HG02884 (cell line): ENCODE data around the gene TSPEAR.
"Not testable (repeated sequence)": the region's sequence is repeated elsewhere in the genome, so short reads cannot be mapped to it uniquely, and the experiment has no call there.

ENCODE experiments used
- ATAC-seq: cut with Tn5 transposase; IDR thresholded peaks from one replicate; pipeline ENCODE4 v1.9.1; 2021; ENCODE audit warnings: mild to moderate bottlenecking, moderate library complexity; ENCODE audit not compliant: unreplicated experiment

TSPEAR gene

DNA sequence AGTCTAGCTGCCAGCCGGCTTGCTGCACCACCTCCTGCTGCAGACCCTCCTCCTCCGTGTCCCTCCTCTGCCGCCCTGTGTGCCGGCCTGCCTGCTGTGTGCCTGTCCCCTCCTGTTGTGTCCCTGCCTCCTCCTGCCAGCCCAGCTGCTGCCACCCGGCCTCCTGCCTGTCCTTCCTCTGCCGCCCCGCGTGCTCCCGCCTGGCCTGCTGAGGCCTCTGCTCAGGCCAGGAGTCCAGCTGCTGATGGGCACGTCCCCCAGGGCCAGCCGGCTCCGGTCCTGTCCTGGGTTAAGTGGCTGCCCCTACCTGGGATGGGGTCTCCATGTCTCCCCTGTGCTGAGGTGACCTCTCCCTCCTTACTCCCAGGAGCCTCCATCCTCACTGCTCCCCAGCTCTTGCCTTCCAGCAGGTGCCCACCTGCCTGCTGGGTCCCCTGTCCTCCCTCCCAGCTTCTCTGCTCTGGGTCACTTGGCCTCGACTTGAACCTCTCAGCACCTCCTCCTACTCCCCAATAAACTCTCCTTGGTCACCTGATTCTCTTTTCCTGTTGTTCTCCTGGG lies 98.6 kb downstream of the TSPEAR start:
- ATAC-seq = no peak

- no peak for ATAC-seq
Measured at GRCh38 chr21:44612029-44612486, 99.3 kb downstream of the TSPEAR start, which contains the start of gene KRTAP10-8. Gene KRTAP10-8 (plus strand): TSS chr21:44612079. CDS start chr21:44612101, 22 bp downstream.

DNA sequence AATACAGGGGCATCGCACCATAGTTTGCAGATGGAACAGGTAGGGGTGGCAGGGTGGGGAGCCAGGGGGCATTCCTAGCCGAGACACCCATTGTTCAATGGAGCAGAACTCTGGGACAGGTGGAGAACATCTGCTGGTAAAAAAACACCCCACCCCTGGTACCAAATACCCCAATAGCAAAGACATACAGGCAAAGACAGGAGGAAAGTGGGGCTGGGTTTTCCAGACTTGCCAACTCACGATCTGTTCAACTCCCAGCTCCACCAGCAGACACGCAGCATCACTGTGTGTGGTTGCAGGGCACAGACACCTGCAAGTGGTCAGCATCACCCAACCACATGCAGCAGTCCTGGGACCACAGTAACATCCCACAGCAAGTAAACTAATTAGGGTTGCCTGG lies 99.8 kb downstream of the TSPEAR start:
- ATAC-seq = no peak

GRCh38 chr21:44610157-44610843 lies 101.1 kb downstream of the TSPEAR start:
- not testable (repeated sequence) for ATAC-seq

DNA sequence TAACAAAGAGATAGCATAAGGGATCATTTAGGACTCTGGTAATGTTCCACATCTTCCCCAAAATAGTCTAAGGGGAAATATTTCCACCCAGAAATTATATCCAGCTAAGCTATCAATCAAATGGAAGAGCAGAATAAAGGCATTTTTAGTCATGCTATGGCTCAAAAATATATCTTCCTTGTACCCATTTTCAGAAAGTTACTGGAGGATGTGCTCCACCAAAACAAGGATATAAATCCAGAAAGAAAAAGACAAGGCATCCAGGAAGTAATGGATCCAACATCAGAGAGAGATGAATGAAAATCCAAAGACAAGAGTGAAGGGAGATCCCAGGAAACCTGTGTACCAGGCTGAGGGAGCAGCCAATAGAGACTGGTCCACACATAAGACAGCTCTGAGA lies 102.2 kb downstream of the TSPEAR start:
- ATAC-seq = no peak

DNA sequence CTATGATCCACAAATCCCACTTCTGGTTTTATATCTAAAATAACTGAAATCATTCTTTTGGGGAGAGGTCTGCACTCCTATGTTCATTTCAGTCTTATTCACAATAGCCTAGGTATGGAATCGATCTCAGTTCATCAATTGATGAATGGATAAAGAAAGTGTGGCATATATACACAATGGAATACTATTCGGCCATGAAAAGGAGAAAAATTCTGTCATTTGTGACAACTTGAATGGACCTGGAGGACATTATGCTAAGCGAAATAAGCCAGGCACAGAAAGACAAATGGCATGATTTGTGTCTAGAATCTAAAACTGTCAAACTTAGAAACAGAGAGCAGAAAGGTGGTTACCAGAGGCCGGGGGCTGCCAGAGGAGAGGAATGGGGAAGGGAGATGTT lies 104.9 kb downstream of the TSPEAR start:
- no peak for ATAC-seq

- no peak for ATAC-seq
Measured at GRCh38 chr21:44603911-44604310, 107.5 kb downstream of the TSPEAR start.

DNA sequence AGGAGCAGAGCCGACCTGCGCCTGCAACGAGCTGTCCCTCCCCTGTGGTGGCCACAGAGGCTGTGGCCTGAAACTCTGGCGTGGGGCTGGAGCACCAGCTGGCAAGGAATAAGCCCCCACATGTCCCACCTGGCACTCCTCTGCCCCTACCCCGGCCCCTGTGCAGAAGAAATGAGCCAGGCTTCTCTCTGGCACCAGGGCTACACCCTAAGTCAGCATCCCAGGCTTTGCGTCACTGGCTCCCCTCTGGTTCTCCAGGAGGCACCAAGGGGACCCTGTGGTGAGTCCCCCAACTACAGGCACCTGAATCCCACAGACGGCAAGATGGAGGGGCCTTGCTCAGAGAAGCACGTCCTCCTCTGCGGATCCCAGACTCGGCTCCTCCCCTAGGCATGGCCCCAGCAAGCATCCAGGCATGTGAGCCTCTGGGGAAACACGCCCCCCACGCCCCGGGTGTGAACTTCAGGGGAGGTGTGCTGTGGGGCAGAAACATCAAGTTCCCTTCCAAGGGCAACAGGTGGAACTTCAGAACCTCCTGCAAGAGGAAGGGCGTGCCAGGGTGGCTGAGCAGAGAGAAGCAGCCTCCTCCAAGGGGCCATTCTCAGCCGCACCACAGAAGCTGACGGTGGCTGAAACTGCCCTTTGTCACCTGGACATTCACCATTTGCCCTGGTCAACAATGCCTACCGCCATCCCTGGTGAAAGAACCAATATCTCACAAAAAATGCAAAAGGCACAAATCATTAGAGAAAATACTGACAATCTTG lies 108.1 kb downstream of the TSPEAR start:
- no peak for ATAC-seq

DNA sequence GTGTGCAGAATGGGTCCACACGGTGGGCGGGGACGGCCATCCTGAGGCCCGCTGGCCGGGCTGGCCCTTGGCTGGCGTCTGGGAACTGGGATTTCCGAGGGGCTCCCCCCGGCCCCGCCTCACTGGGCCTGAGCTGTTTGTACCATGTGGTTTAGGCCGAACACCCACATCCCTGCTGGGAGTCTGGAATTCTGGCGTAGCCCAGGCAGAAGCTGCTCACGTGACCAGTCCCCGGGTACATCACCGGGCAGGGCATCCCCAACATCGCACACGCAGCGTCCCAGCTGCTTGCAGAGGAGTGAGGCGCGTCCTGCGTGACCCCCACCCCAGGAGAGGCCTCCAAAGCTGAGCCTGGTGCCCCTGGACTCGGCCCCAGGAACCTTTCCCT lies 108.9 kb downstream of the TSPEAR start:
- no peak for ATAC-seq

- no peak for ATAC-seq
Measured at GRCh38 chr21:44601596-44602462, 109.5 kb downstream of the TSPEAR start.

DNA sequence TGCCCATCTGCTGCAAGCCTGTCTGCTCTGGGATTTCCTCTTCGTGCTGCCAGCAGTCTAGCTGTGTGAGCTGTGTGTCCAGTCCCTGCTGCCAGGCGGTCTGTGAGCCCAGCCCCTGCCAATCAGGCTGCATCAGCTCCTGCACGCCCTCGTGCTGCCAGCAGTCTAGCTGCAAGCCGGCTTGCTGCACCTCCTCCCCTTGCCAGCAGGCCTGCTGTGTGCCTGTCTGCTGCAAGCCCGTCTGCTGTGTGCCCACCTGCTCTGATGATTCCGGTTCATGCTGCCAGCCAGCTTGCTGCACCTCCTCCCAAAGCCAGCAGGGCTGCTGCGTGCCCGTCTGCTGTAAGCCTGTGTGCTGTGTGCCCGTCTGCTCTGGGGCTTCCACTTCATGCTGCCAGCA lies 110.3 kb downstream of the TSPEAR start:
- ATAC-seq = not testable (repeated sequence)

GRCh38 chr21:44600118-44600978 lies 111.0 kb downstream of the TSPEAR start, which contains the start of gene KRTAP10-7:
Gene KRTAP10-7 (plus strand): TSS chr21:44600597. CDS start chr21:44600622, 25 bp downstream.
- ATAC-seq = not testable (repeated sequence)

GRCh38 chr21:44599264-44600029 lies 111.9 kb downstream of the TSPEAR start:
- ATAC-seq = no peak

DNA sequence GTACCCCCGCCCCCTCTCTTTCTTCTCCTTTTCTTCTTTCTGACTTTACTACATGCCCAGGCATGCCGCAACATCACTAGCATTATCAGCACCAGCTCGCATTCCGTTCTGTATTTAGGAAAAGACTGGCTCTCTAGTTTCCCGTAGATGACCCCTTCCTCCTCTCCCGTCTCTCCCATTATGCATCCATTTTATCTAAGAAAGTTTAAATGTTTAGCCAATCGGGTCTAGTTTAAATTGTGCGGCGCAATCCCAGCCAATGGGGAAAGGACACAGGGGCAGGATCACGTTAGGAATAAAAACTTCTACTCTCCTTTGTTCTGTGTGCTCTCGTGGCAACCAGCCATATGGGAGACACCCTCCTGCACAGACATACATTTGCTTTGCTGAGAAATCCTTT lies 113.3 kb downstream of the TSPEAR start:
- ATAC-seq = no peak

- no peak for ATAC-seq
Measured at GRCh38 chr21:44596068-44596725, 115.2 kb downstream of the TSPEAR start.

- no peak for ATAC-seq
Measured at GRCh38 chr21:44595524-44595923, 115.8 kb downstream of the TSPEAR start.

- no peak for ATAC-seq
Measured at GRCh38 chr21:44594406-44594916, 116.9 kb downstream of the TSPEAR start.
